GM19099 (cell line): ENCODE measurements around the gene PPAN.
A peak's percentile ranks its signal among the peaks of the same experiment; 100 is the strongest.

Source experiments
- POLR2A ChIP-seq: IDR thresholded peaks from 3 replicates; pipeline ENCODE4 v1.6.1; 2011; ENCODE audit warnings: low read depth; ENCODE audit not compliant: insufficient read length; ENCODE audit errors: extremely low read depth

PPAN gene

DNA sequence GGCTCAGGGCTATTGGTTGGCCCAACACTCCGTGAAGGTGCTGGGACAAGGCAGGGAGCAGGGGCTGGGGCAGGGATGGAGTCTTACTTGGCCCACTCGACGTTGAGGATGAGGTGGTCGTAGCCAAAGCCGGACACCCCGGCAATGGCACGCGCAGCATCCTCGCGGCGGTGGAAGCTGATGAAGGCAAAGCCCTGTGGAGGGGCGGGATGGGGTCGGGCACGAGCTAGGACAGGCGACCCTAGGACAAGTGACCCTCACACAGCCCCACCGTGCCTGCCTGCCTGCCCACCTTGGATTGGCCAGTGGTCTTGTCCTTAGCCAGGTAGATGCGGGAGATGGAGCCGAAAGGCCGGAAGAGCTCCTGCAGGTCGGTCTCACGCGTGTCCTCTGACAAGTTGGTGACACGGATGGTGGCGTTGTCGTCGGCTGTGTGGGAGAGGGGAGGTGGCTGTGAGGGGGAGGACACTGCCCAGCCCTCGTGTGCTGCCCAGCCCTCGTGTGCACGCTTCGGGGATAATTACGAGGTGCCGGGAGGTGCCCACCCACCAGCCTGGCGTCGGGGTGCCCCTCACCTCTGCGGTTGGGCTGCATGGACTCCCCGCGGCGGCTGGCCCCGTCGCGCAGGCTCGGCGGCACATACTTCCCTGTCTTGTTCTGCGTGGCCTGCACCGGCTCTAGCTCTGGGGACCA, 9.4 kb downstream of the PPAN start:
- peak; percentile 51 for TF ChIP-seq POLR2A

GRCh38 chr19:10116085-10116865, 10.1 kb downstream of the PPAN start:
- TF ChIP-seq POLR2A = no peak

DNA sequence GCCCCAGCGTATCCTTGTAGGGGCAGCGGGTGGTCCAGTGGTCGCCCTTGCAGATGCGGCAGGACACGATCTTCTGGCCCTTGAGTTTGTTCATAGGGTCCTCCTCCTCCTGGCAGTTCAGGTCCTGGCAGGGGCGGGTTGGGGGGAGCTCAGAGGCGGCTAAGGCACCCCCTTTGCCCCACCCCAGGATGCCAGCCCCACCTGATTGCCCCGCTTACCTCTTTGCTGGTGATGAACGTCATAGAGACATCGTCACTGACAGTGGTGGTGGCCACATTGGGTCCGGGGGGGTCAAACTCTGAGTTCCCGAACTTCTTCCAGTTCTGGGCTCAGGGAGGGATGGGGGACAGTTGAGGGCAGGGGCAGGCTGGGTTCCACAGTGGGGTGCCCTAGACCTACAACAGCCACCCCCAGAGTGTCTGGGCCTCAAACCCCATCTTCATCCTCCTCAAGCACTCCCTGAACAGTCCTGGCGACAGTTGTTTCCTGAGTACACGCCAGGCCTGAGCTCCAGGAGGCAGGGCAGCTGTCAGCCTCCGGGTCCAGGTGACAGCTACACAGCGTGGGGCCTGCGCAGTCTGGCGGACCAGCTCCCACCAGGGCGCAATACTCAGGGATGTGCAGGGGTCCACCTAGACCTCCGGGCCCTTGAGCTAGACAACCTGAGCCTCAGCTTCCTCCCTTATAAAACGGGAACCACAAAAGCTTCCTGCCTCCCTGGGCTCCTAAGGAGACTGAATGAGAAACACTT, 10.9 kb downstream of the PPAN start:
- TF ChIP-seq POLR2A = no peak

DNA sequence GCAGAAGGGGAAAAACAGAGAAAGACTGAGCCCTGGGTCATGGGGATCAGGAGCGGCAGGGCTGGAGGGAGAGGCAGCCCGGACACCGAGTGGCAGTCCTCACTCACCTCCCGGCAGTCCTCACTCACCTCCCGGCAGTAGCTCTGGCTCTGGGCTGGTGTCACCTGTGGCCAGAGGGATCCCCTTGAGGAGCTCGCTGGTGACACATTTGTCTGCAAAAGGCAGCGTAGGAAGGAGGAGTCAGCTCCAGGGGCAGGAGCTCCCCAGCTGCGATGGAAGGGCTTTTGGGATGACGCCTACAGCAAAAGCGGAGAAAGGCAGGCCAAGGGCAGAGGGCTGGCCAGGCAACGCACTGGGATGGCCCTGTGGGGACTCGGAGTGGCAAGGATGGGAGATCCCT, 12.8 kb downstream of the PPAN start:
- no peak for TF ChIP-seq POLR2A

- no peak for TF ChIP-seq POLR2A
Measured at GRCh38 chr19:10120538-10121189, 14.5 kb downstream of the PPAN start.

DNA sequence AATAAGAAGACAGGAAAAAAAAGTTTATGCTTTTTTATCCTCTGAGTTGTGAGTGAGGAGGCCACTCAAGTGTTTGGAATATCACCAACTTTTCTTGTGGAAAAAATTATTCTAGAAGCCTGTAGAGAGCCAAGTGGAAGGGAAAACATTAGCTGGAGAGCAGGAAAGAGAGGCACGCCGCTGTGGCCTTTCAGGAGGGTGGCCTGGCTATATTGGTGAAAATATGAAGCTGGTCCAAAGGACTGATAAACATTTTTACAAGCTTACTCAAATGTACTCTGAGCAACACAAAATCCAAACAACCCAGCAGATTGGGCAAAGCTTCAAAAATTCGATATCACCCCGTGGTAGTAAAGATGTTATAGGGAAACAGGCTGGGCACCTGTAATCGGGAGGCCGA, 15.9 kb downstream of the PPAN start:
- no peak for TF ChIP-seq POLR2A

DNA sequence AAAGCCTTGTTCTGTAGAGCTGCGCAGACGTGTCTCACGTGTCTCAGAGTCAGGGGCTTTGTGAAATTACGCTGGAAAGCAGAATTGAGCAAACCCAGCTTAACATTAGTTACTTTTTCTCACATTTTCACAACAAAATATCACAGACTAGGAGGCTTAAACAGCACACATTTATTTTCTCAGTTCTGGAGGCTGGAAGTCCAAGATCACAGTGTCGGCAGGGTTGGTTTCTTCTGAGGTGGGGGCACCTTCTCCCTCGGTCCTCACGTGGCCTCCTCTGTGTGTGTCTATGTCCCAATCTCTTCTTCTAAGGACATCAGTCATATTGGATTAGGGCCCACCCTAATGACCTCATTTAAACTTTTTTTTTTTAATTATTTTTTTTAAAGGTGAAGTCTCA, 18.3 kb downstream of the PPAN start:
- TF ChIP-seq POLR2A = no peak

GRCh38 chr19:10126213-10126639, 20.1 kb downstream of the PPAN start:
- TF ChIP-seq POLR2A = no peak

DNA sequence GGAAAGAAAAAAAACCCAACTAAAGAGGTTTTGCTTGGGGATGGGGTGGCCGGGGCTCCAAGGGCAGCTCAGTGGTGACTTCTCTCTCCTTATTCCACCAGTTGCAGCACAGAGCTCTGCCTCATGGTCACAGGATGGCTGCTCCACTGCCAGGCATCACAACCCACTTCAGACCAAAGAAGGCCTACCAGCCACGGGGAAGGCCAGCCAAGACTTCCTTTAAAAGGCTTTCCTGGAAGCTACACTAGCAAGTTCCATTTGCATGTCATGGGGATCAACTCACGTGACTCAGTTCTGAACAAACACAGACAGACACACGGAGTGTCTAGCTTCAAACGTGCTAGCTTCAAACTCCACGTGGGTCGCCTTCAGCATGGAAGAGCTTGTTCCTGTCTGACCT, 26.7 kb downstream of the PPAN start:
- no peak for TF ChIP-seq POLR2A

DNA sequence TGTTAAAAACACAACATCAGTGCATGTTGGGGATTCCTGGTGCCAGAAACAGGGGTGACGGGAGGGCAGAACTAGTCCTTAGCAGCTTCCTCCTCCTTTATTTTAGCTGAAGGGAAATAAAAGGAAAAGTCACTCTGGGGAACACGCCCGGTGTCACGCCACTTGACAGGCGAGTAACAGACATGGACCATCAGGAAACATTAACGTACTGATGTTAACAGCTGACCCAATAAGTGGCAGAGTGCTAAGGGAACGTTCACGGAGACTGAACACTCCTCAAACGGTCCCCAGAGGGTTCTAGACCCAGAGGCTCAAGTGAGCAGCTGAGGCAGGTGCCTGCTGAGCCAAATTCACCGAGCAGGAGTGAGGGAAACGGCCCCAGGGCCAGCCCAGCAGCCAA, 27.4 kb downstream of the PPAN start:
- TF ChIP-seq POLR2A = no peak

GRCh38 chr19:10134040-10134439, 27.9 kb downstream of the PPAN start:
- TF ChIP-seq POLR2A = no peak

GRCh38 chr19:10135551-10136334, 29.6 kb downstream of the PPAN start:
- no peak for TF ChIP-seq POLR2A

DNA sequence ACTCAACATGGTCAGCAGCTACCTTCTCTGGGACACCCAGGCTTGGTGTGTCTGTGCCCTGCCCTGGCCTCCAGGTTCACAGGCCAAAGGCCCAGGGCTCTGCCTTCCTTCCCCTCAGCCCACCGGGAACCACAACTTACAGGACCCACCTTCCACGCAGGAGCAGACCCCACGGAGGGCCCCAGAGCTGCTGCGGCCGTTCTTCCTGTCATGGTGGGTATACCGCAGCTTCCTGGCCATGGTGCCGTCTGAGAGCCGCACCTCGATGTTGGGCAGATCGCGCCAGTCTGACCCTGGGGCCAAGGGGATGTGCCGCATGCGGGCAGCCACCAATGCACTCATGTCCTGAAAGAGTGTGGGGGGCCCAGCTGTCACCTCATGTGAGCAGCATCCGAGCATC, 30.8 kb downstream of the PPAN start:
- no peak for TF ChIP-seq POLR2A
